Suprapubic skin (tissue), 4 donors: Measurements from ENCODE around the gene PGC. TPM values are rescaled to one million over a fixed set of nuclear protein-coding genes. Genes with fewer than 3 reads are reported as not detected.

ENCODE experiments used
- DNase-seq, 2 donors: peaks; one replicate each; pipeline ENCODE4 v3.0.0-alpha.2; 2019; ENCODE audit warnings: low spot score in 2 of 2
- H3K27ac ChIP-seq: fragments of 200-600 bp; sonication (generic); one replicate; pipeline ENCODE4 v1.5.1; 2019
- H3K27me3 ChIP-seq: fragments of 200-600 bp; sonication (generic); one replicate; pipeline ENCODE4 v1.5.1; 2019
- H3K36me3 ChIP-seq: fragments of 200-600 bp; sonication (generic); one replicate; pipeline ENCODE4 v1.5.1; 2019
- H3K4me1 ChIP-seq: fragments of 200-600 bp; sonication (generic); one replicate; pipeline ENCODE4 v1.5.1; 2019
- H3K4me3 ChIP-seq: fragments of 200-600 bp; sonication (generic); one replicate; pipeline ENCODE4 v1.5.1; 2019; ENCODE audit warnings: mild to moderate bottlenecking
- H3K9me3 ChIP-seq: fragments of 200-600 bp; sonication (generic); one replicate; pipeline ENCODE4 v1.5.1; 2019
- CTCF ChIP-seq, 2 donors: fragments of 200-600 bp in 1 of 2; fragments of 450-650 bp in 1 of 2; sonication (generic) in 1 of 2; IDR thresholded peaks; one replicate each; pipeline ENCODE4 v1.5.1; 2016 to 2019; ENCODE audit warnings: antibody characterized with exemption in 2 of 2, mild to moderate bottlenecking in 1 of 2, moderate library complexity in 1 of 2
- EP300 ChIP-seq: sonication (generic); formaldehyde crosslinking; IDR thresholded peaks from one replicate; pipeline ENCODE4 v1.6.1; 2017; ENCODE audit warnings: antibody characterized with exemption
- POLR2A ChIP-seq, 2 donors: fragments of 450-650 bp; IDR thresholded peaks; one replicate each; pipeline ENCODE4 v1.6.1; 2017; ENCODE audit warnings: antibody characterized with exemption in 2 of 2, mild to moderate bottlenecking in 2 of 2, moderate library complexity in 2 of 2
- POLR2AphosphoS5 ChIP-seq, 3 donors: sonication (generic); formaldehyde crosslinking; IDR thresholded peaks; one replicate each; pipeline ENCODE4 v1.6.1; 2017; ENCODE audit warnings: antibody characterized with exemption in 3 of 3
- WGBS: methylation state at CpG from one replicate; pipeline ENCODE4 v1.1.5; 2018; 5-methylcytosine and 5-hydroxymethylcytosine counted together
- total RNA-seq, 4 donors: library from RNA; depleted of rRNA; stranded (reverse); fragments of >200 nt; gene quantifications; one replicate each; pipeline ENCODE4 v1.1.0, GENCODE V29; 2016

Gene PGC
- total RNA-seq, 4 donors from 2014 or later = not detected

DNA sequence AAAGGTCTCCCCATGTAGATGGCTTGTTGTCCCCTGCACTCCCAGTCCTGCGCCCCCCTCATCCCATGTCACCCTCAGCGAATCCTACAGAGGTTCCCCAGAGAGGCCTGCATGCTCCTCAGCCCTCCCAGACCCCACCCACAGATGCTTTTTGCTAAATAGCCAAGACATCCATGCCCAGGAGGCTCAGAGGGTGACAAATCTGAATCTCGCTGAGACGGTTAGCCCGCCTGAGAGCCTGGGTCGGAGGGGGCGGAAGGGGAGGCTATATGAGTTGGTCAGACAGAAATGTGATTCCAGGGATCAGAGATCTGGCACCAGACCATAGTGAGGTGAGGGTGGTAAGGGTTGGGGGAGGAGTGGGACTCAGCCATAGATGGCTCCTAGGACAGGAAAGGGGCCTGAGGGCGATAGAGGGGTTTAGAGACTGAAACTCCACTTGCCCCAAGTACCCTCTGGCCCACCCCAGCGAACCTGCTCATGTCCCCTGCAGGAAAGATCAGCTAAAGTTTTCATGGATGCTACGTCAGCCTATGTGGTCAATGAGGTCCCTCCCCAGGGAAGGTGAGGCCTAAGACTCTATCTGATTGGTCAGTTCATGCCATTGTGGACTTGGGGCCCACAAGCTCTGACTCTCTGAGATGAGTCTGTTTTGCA lies 45.0 kb downstream of the PGC start:
- WGBS = 88% methylated on average over 10 of the region's 10 CpGs
- Histone ChIP-seq H3K4me3 (no peak overlapping the region), H3K9me3 (no peaks in the 10 kb centered on the region), H3K27me3 (no peaks in the 10 kb centered on the region), H3K36me3 (peaks cover 5% of the 10 kb centered on the region), H3K27ac (no peak overlapping the region), H3K4me1 (peaks cover 37% of the 10 kb centered on the region)
- DNase-seq = no peak
- TF ChIP-seq CTCF (IDR thresholded peaks at IDR 0.05) = no peak
- TF ChIP-seq EP300 = no peak
- TF ChIP-seq POLR2AphosphoS5 (IDR thresholded peaks at IDR 0.05) = no peak
- no peak for TF ChIP-seq POLR2A (IDR thresholded peaks at IDR 0.05)

GRCh38 chr6:41700463-41701347 lies 46.5 kb downstream of the PGC start:
- H3K36me3 ChIP-seq = peaks cover 5% of the 10 kb centered on the region
- no peak overlapping the region for H3K27ac ChIP-seq
- no peaks in the 10 kb centered on the region for H3K9me3 ChIP-seq
- H3K27me3 ChIP-seq = no peaks in the 10 kb centered on the region
- no peak for DNase-seq
- no peak overlapping the region for H3K4me3 ChIP-seq
- TF ChIP-seq POLR2AphosphoS5 (IDR thresholded peaks at IDR 0.05) (no peak), POLR2A (IDR thresholded peaks at IDR 0.05) (no peak), CTCF (IDR thresholded peaks at IDR 0.05) (no peak), EP300 (no peak)
- WGBS = 83% methylated on average over 20 of the region's 20 CpGs
- H3K4me1 ChIP-seq = peaks cover 22% of the 10 kb centered on the region

DNA sequence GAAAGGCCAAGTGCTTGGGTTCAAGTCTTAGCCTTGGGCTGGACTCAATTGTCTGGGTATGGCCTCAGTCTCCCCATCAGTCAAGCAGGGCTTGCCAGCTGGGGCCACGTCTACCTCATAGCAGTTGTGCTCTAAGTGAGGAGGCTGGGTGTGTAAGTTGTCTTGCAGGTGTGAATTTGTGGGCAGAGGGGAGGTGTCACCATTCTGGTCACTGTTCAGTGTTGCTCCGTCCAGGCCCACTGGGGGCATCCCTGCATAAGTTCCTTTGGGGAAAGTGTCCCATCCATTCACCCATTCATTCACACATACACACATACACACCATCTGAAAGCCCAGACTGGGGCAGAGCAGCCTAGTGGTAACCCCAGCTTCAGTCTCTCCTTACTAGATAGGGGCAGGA lies 48.1 kb downstream of the PGC start:
- Histone ChIP-seq H3K4me3 (no peak overlapping the region), H3K4me1 (peaks cover 13% of the 10 kb centered on the region), H3K27me3 (no peaks in the 10 kb centered on the region), H3K27ac (no peak overlapping the region), H3K36me3 (peaks cover 5% of the 10 kb centered on the region), H3K9me3 (no peaks in the 10 kb centered on the region)
- TF ChIP-seq POLR2AphosphoS5 (IDR thresholded peaks at IDR 0.05) = no peak
- no peak for TF ChIP-seq EP300
- no peak for TF ChIP-seq POLR2A (IDR thresholded peaks at IDR 0.05)
- no peak for TF ChIP-seq CTCF (IDR thresholded peaks at IDR 0.05)
- DNase-seq = no peak
- WGBS = 85% methylated on average over 1 of the region's 2 CpGs

GRCh38 chr6:41697861-41698781 lies 49.1 kb downstream of the PGC start:
- no peak overlapping the region for H3K27ac ChIP-seq

More at GRCh38 chr6:41697861-41698781, 49.1 kb downstream of the PGC start:
- Histone ChIP-seq H3K27me3 (no peaks in the 10 kb centered on the region), H3K9me3 (no peaks in the 10 kb centered on the region), H3K4me3 (no peak overlapping the region), H3K4me1 (peaks cover 20% of the 10 kb centered on the region), H3K36me3 (peaks cover 5% of the 10 kb centered on the region)
- DNase-seq = no peak
- WGBS = 72% methylated on average over 14 of the region's 15 CpGs
- TF ChIP-seq CTCF (IDR thresholded peaks at IDR 0.05) (no peak), EP300 (no peak), POLR2A (IDR thresholded peaks at IDR 0.05) (no peak), POLR2AphosphoS5 (IDR thresholded peaks at IDR 0.05) (no peak)
